ENCODE results near the gene RRBP1. TPM values are rescaled to one million over a fixed set of nuclear protein-coding genes. Genes with fewer than 3 reads are reported as not detected.

Gene RRBP1
- polyA plus RNA-seq, 3 donors: 110 to 122 (median 120) TPM

DNA sequence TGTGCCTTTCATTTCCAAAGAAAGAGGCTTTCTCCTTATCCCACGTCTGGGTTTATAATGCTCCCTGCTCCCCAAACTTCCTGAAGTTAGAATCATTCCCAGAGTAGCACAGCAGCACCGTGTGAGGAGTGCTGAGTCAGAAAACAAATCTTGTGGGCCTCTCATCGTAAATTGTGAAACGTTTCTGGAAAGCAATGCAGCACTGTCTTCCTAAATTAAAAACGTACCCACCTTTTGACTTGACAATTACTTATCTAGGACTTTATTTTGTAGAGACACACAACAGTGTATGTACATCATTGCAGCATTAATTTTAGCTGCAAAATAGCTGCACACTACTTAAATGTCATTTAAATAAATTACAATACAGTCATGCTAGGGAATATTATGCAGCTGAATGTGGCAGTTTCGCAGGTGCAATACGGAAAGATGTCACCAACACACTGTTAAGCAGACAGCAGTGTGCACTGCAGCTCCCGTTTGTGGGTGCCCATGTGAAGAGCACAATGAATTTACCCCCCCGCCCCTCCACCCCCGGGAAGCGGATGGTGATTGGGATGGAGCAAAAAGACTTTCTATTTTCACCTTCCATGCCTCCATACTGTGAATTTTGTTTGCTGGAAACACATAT is 30.8 kb downstream of the RRBP1 start:
- DNase-seq (ENCODE audit: low read depth in 3 of 3, low spot score in 2 of 3): no peak

- no peak for DNase-seq (ENCODE audit: low read depth in 3 of 3, low spot score in 2 of 3)
These were observed 31.5 kb downstream of the RRBP1 start for GRCh38 chr20:17650301-17651128.

GRCh38 chr20:17648791-17649730 is 33.0 kb downstream of the RRBP1 start:
- no peak for DNase-seq (ENCODE audit: low read depth in 3 of 3, low spot score in 2 of 3)

GRCh38 chr20:17648315-17648646 is 33.8 kb downstream of the RRBP1 start:
- no peak for DNase-seq (ENCODE audit: low read depth in 3 of 3, low spot score in 2 of 3)

DNA sequence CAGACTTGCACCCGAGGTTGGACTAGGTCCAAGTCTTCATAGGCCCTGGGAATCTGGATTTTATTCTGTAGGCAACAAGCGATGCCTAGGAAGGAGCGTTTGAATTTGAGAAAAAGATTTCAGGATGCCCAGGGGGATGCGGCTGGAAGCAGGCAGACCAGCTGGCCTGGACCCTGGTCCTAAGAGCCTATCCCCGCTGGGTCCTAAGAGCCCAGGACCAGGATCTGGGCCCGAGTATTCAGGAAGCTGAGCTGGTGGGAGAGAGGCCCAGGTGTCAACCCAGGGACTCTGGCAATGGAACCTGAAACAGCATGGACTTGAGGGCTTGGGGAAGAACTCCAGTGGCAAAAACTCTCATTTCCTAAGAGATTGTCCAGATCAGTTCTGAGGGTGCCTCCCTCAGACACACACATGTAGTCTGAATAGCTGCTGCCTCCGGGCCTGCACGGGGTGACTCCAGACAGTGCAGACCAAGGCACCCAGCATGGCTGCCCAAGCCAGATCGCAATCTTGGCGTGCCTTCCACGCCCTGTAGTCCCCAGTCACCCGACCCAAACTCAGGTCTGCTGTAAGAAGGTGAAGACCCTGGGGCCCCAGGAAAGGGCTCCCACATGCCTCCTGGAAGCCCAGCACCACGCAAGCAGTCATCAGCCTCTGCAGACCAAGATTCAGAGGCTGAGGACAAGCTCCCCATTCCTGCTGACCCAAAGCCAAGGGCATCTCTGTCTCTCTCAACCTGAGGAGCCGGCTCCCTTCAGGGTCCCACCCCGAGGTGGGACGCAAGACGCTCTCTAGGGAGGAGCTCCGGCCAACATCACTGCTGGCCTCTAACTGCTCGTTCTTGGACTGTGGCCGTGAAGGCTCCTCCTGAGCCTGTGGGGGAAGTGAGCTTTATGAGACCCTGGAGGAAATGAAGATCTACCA is 34.4 kb downstream of the RRBP1 start:
- no peak for DNase-seq (ENCODE audit: low read depth in 3 of 3, low spot score in 2 of 3)

GRCh38 chr20:17646961-17647301 is 35.1 kb downstream of the RRBP1 start:
- DNase-seq (ENCODE audit: low read depth in 3 of 3, low spot score in 2 of 3): no peak

DNA sequence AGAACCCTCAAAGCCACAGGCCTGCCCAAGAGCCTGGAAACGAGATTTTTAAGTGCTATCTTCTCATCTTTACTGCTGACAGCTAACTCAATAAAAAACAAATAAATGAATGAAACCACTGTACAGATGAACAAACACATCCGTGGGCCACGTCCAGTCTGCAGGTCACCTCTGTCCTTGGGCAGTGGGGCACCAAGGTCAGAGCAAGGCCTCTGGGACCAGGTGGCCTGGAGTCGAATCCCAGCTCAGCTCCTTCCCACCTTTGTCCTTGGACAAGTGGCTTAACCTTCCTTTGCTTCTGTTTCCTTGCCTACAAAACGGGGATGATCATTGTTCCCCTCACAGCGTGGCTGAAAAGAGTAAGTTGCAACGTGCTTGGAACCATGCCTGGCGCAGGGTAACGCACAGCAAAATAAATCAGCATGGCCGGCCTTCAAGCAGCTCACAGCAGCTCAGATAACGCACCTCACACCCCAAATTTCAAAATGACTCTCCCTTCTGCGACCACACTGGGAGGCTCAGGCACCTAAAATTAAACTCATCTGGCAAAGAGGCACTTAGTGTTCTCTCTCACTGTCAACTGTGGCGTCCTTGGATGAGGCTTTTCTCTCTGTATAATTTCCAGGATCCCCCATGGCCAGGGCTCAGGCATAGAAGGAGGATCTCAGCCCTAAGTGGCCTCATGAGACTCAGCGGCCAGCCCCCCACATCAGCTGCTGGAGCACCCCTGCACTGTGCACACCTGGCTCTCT is 35.7 kb downstream of the RRBP1 start:
- no peak for DNase-seq (ENCODE audit: low read depth in 3 of 3, low spot score in 2 of 3)

DNA sequence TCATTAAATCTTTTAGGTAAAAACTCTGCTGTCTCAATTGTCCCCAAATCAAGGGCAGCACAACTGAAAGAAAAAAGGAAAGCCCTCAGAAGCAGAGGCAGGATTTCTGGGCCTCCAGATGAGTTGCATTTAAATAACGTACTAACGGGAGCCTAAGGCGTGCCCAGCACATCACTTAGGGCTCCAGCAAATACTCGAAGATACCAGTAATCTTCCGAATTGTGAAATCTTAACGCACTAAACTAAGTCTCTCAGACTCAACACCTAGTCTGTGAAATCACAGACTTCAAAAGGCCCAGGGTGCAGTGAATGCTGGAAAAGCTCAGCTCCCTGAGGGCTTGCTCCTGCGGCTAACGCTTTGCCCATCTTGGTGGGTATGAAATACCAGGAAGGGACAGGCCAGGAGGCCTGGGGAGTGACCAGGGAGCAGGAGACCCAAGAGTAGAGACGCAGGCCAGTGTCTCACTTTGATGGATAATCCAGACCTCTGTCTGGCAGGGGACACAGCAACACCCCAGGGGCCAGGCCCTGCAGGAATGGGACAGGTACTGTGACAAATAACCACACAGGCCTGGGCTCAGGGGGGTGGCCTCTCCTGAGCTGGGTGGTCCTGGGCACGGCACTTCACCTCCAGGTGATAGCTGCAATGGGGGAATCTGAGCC is 36.4 kb downstream of the RRBP1 start:
- DNase-seq (ENCODE audit: low read depth in 3 of 3, low spot score in 2 of 3): no peak

DNA sequence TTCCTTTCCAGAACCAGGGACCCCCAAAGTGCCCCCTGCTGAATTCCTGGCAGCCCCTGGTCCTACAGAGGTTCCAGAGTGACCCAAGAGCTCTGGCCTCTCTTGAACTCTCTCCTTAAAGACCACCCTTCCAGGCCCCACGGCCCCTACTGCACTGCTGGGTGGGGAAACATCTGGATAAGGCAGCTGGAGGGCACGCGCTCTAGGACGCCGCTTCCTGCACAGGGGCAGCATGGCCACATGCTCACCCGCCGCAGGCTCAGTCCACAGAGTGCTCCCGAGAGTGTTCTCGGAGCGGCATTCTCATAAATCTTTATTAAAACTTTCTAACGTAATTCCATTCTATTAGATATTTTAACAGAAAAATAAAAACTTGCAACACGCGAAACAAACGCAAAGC is 37.0 kb downstream of the RRBP1 start:
- DNase-seq (ENCODE audit: low read depth in 3 of 3, low spot score in 2 of 3): no peak

- DNase-seq (ENCODE audit: low read depth in 3 of 3, low spot score in 2 of 3): no peak
These were observed 37.6 kb downstream of the RRBP1 start for GRCh38 chr20:17644451-17644850.

DNA sequence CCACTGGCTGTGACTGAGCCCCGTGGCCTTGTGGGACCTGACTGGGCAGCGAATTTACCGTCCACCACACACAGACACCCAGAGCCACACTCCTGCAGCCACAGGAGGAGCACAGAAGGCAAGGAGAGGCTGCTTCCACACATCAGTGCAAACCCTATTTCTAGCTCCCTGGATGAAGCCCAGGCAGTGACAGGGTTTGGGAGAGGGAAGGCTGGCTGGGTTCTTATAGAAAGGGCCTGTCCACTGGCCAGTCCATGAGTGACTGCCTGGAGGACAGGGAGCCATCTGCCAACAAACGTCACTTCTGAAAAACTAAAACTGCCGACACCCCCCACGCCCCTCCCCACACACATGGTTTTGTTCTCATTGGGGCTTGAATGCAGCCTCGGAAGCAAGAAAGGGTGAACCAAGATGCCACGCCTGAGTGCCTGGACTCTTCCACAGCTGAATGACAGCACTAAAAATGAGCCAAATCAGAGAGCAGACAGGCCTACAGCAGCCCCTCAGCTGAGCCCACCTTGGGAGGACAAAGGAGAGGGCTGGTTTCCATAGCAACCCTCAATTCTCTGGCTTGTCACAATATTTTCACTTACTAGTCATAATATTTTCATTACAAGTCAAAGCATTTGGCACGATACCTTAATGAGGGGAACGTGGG is 38.4 kb downstream of the RRBP1 start:
- DNase-seq (ENCODE audit: low read depth in 3 of 3, low spot score in 2 of 3): no peak

GRCh38 chr20:17642404-17643269 is 39.4 kb downstream of the RRBP1 start:
- no peak for DNase-seq (ENCODE audit: low read depth in 3 of 3, low spot score in 2 of 3)

GRCh38 chr20:17641993-17642392 is 40.0 kb downstream of the RRBP1 start:
- DNase-seq (ENCODE audit: low read depth in 3 of 3, low spot score in 2 of 3): no peak

GRCh38 chr20:17641520-17641964 is 40.5 kb downstream of the RRBP1 start:
- DNase-seq (ENCODE audit: low read depth in 3 of 3, low spot score in 2 of 3): no peak

GRCh38 chr20:17640875-17641378 is 41.1 kb downstream of the RRBP1 start:
- DNase-seq (ENCODE audit: low read depth in 3 of 3, low spot score in 2 of 3): no peak

DNA sequence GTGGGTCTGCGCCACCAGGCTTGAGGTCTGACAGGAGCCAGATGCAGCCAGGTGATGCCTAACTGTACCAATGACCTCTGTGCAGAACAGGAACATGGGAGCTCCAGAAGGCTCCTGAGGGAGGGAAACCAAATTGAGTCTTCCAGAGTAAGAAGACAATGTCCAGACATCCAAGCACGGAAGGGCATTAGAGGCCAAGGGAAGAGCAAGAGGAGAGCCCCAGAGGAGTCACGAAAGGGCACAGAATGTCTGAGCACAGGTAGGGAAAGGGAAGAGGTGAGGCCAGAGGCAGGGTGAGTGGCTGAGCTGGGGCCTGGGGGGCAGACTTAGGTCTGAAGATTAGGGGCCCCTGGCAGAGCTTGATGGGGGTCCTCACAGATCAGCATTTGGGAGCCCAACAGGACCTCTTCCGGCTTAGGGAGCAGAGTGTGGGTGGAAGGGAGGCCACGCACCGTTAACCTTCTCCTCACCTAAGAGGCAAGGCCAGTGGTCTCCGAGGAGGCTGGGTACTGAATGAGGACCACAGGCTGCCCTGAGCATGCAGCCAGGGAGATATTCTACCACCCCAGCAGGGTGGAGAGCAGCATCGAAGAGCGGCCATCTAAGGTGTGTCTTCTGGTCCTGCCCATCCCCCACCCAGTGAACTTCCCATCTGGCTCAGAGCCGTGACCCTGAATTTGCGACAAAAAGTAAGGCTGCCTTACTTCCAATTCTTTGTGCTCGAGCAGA is 41.7 kb downstream of the RRBP1 start:
- DNase-seq (ENCODE audit: low read depth in 3 of 3, low spot score in 2 of 3): no peak
